Fibroblast of lung (primary cell): ENCODE measurements around the gene TADA2B. TPM values are rescaled to one million over a fixed set of nuclear protein-coding genes. Genes with fewer than 3 reads are reported as not detected.

Source experiments
- DNase-seq, 2 donors: peaks; one replicate each; pipeline versions ENCODE4 v3.0.0 to v3.0.0-alpha.2; 2010; ENCODE audit warnings: low read depth in 2 of 2
- H2AFZ ChIP-seq: 2 replicates; pipeline ENCODE4 v1.5.1; 2012; ENCODE audit warnings: low read length, control low read depth, inconsistent platforms
- H3K27ac ChIP-seq: 2 replicates; pipeline ENCODE4 v1.5.1; 2011; ENCODE audit warnings: low read length, control low read depth; ENCODE audit not compliant: insufficient read depth
- H3K27me3 ChIP-seq: 2 replicates; pipeline ENCODE4 v1.5.1; 2011; ENCODE audit warnings: mild to moderate bottlenecking, low read length; ENCODE audit not compliant: control insufficient read depth, insufficient read depth
- H3K36me3 ChIP-seq: 2 replicates; pipeline ENCODE4 v1.5.1; 2011; ENCODE audit warnings: low read length; ENCODE audit not compliant: control insufficient read depth, insufficient read depth
- H3K4me1 ChIP-seq: 2 replicates; pipeline ENCODE4 v1.5.1; 2011; ENCODE audit warnings: low read length; ENCODE audit not compliant: control insufficient read depth, insufficient read depth; ENCODE audit errors: extremely low read depth
- H3K4me2 ChIP-seq: 2 replicates; pipeline ENCODE4 v1.5.1; 2011; ENCODE audit warnings: low read length, control low read depth; ENCODE audit not compliant: insufficient read depth; ENCODE audit errors: extremely low read depth
- H3K4me3 ChIP-seq, 4 experiments: fragments of 200-600 bp in 1 of 4; sonication (generic) in 1 of 4; replicated peaks in 1 of 4; 2 replicates each; pipeline ENCODE4 v1.5.1; 2011 to 2016; ENCODE audit warnings: low read length in 4 of 4, low read depth in 3 of 4, mild to moderate bottlenecking in 3 of 4, control low read depth in 2 of 4, inconsistent platforms in 1 of 4, mixed read lengths in 1 of 4; ENCODE audit not compliant: insufficient read depth in 1 of 4; ENCODE audit errors: control extremely low read depth in 1 of 4
- H3K79me2 ChIP-seq: 2 replicates; pipeline ENCODE4 v1.5.1; 2012; ENCODE audit warnings: mild to moderate bottlenecking, low read length, inconsistent platforms; ENCODE audit not compliant: control insufficient read depth, insufficient read depth
- H3K9ac ChIP-seq: 2 replicates; pipeline ENCODE4 v1.5.1; 2011; ENCODE audit warnings: mild to moderate bottlenecking, low read length, control low read depth; ENCODE audit not compliant: insufficient read depth
- H3K9me3 ChIP-seq: 2 replicates; pipeline ENCODE4 v1.5.1; 2012; ENCODE audit warnings: low read depth, low read length; ENCODE audit not compliant: control insufficient read depth, insufficient read depth
- H4K20me1 ChIP-seq: 2 replicates; pipeline ENCODE4 v1.5.1; 2011; ENCODE audit warnings: low read length; ENCODE audit not compliant: control insufficient read depth, insufficient read depth; ENCODE audit errors: extremely low read depth
- CTCF ChIP-seq, 2 donors: IDR thresholded peaks in 1 of 2; conservative IDR thresholded peaks in 1 of 2; 1 replicate in 1 of 2; 2 replicates in 1 of 2; pipeline ENCODE4 v1.5.1; 2011 to 2012; ENCODE audit warnings: low read length in 2 of 2, control low read depth in 1 of 2, inconsistent platforms in 1 of 2, low read depth in 1 of 2, mild to moderate bottlenecking in 1 of 2
- EZH2 ChIP-seq: IDR thresholded peaks from 2 replicates; pipeline ENCODE4 v1.5.1; 2012; ENCODE audit warnings: low read length, control low read depth, mild to moderate bottlenecking; ENCODE audit errors: missing control alignments
- polyA plus RNA-seq, 2 donors: library from polyadenylated mRNA; depleted of rRNA in 1 of 2; stranded (reverse) in 1 of 2; unstranded in 1 of 2; fragments of >200 nt; gene quantifications; 2 replicates each; pipeline ENCODE4 v1.2.1, GENCODE V29; 2011 to 2012; ENCODE audit warnings: missing spikeins in 1 of 2
- total RNA-seq: library from RNA; depleted of rRNA; stranded (reverse); fragments of >200 nt; gene quantifications from 2 replicates; pipeline ENCODE4 v1.2.1, GENCODE V29; 2014

Gene TADA2B
- total and polyA plus RNA-seq, 2 donors (not counting 1 experiment from before 2014, with no cell fraction given): 8.0 to 12.6 TPM

- DNase-seq: no peak
- no peak overlapping the region for H3K9ac ChIP-seq
- no peaks in the 10 kb centered on the region for H3K27me3 ChIP-seq
- H3K79me2 ChIP-seq: no peaks in the 10 kb centered on the region
- no peaks in the 10 kb centered on the region for H3K36me3 ChIP-seq
- no peak overlapping the region for H3K27ac ChIP-seq
- no peak overlapping the region for H3K4me2 ChIP-seq
- H2AFZ ChIP-seq: no peak overlapping the region
- H4K20me1 ChIP-seq: no peaks in the 10 kb centered on the region
- H3K4me3 ChIP-seq: no peak overlapping the region
- no peaks in the 10 kb centered on the region for H3K9me3 ChIP-seq
- no peak for TF ChIP-seq EZH2
- no peak for TF ChIP-seq CTCF (conservative IDR thresholded peaks at IDR 0.05 in 1 of 2, IDR thresholded peaks at IDR 0.05 in 1 of 2; ENCODE audit: low read depth in 1 of 2, low read length in 2 of 2)
- H3K4me1 ChIP-seq: peaks cover 14% of the 10 kb centered on the region
These were observed 5.7 kb upstream of the TADA2B start for GRCh38 chr4:7037425-7037824.

- TF ChIP-seq EZH2 (no peak), CTCF (conservative IDR thresholded peaks at IDR 0.05 in 1 of 2, IDR thresholded peaks at IDR 0.05 in 1 of 2; ENCODE audit: low read depth in 1 of 2, low read length in 2 of 2) (no peak)
- Histone ChIP-seq H3K9ac (no peak overlapping the region), H3K79me2 (peaks cover 23% of the 10 kb centered on the region), H3K27ac (no peak overlapping the region), H2AFZ (no peak overlapping the region), H3K36me3 (no peaks in the 10 kb centered on the region), H3K9me3 (no peaks in the 10 kb centered on the region), H3K4me2 (no peak overlapping the region), H3K4me1 (peaks cover 13% of the 10 kb centered on the region), H4K20me1 (no peaks in the 10 kb centered on the region), H3K4me3 (no peak overlapping the region), H3K27me3 (no peaks in the 10 kb centered on the region)
- DNase-seq: no peak
These were observed 2.4 kb upstream of the TADA2B start for GRCh38 chr4:7040765-7041164.

- no peak for DNase-seq
- H3K4me2 ChIP-seq: peak overlapping the region; percentile 93
- no peak overlapping the region for H2AFZ ChIP-seq
- no peaks in the 10 kb centered on the region for H4K20me1 ChIP-seq
- H3K36me3 ChIP-seq: no peaks in the 10 kb centered on the region
- H3K27me3 ChIP-seq: no peaks in the 10 kb centered on the region
- TF ChIP-seq CTCF (conservative IDR thresholded peaks at IDR 0.05 in 1 of 2, IDR thresholded peaks at IDR 0.05 in 1 of 2; ENCODE audit: low read depth in 1 of 2, low read length in 2 of 2) (no peak), EZH2 (no peak)
- no peak overlapping the region for H3K9ac ChIP-seq
- peaks cover 12% of the 10 kb centered on the region for H3K4me1 ChIP-seq
- H3K79me2 ChIP-seq: peaks cover 26% of the 10 kb centered on the region
- no peak overlapping the region for H3K4me3 ChIP-seq
- no peaks in the 10 kb centered on the region for H3K9me3 ChIP-seq
- no peak overlapping the region for H3K27ac ChIP-seq
These were observed 1.9 kb upstream of the TADA2B start for GRCh38 chr4:7041246-7041645.
